ENCODE results near the gene RCBTB1. TPM values are rescaled to one million over a fixed set of nuclear protein-coding genes. Genes with fewer than 3 reads are reported as not detected.

RCBTB1 gene
- polyA plus RNA-seq, 1 of the 3 experiments (the other 2 are of a cell fraction) = 13.2 TPM

- ChIA-PET POLR2A (no interaction called here), CTCF (interaction anchor here (1.2 kb wide), 1 partner anchor 21 kb away, joined by 3 read pairs; no protein-coding TSS in a partner anchor)
- DNase-seq = no peak
- no peaks in the 10 kb centered on the region for H3K36me3 ChIP-seq (replicated peaks in 1 of 2; ENCODE audit: control insufficient read depth in 1 of 2, insufficient read depth in 2 of 2, low read length in 1 of 2)
- H3K9me3 ChIP-seq = no peaks in the 10 kb centered on the region
- no peak within 1 kb of the TSS for H3K4me3 ChIP-seq (ENCODE audit: low read depth in 2 of 2, low read length in 1 of 2)
- WGBS (ENCODE audit: low lambda C conversion rate) = 82% methylated on average over 12 of the region's 17 CpGs
- H3K27me3 ChIP-seq (ENCODE audit: insufficient read depth) = no peaks in the 10 kb centered on the region
- H3K9me2 ChIP-seq = no peaks in the 10 kb centered on the region
- TF ChIP-seq MXI1 (IDR thresholded peaks at IDR 0.05; ENCODE audit: low read depth, low read length) (no peak), USF1 (IDR thresholded peaks at IDR 0.05; ENCODE audit: borderline replicate concordance, low read depth) (no peak), SIN3A (IDR thresholded peaks at IDR 0.05; ENCODE audit: borderline replicate concordance, low read depth, low read length) (no peak), USF2 (IDR thresholded peaks at IDR 0.05; ENCODE audit: borderline replicate concordance, low read depth, low read length) (no peak)
- no peaks in the 10 kb centered on the region for H3F3A ChIP-seq (replicated peaks; ENCODE audit: insufficient read depth)
- H3K4me2 ChIP-seq = no peak within 1 kb of the TSS
- H3K4me1 ChIP-seq (ENCODE audit: control insufficient read depth in 1 of 2, insufficient read depth in 2 of 2, low read depth in 1 of 2, low read length in 1 of 2) = no peaks in the 10 kb centered on the region
- H3K79me2 ChIP-seq (ENCODE audit: insufficient read depth) = no peaks in the 10 kb centered on the region
- H3K9ac ChIP-seq = no peak within 1 kb of the TSS
- no peak within 1 kb of the TSS for H3K27ac ChIP-seq (ENCODE audit: low read depth in 2 of 2, low read length in 1 of 2)
- H2AFZ ChIP-seq (ENCODE audit: low read depth) = no peak within 1 kb of the TSS
- H4K20me1 ChIP-seq (ENCODE audit: insufficient read depth) = no peaks in the 10 kb centered on the region
Measured at GRCh38 chr13:49627831-49628652, 42.7 kb upstream of the RCBTB1 start, which contains the start of gene ARL11. TSS of gene ARL11 (plus strand) at chr13:49628507. CDS start at chr13:49630448, 1,941 bp downstream.

GRCh38 chr13:49625392-49626079 is 40.2 kb upstream of the RCBTB1 start:
- Histone ChIP-seq H3K9me2 (no peaks in the 10 kb centered on the region), H3K27ac (ENCODE audit: low read depth in 2 of 2, low read length in 1 of 2) (no peak overlapping the region), H3K4me1 (ENCODE audit: control insufficient read depth in 1 of 2, insufficient read depth in 2 of 2, low read depth in 1 of 2, low read length in 1 of 2) (no peaks in the 10 kb centered on the region), H3K9ac (no peak overlapping the region), H3K4me2 (no peak overlapping the region), H3F3A (replicated peaks; ENCODE audit: insufficient read depth) (no peaks in the 10 kb centered on the region), H3K36me3 (replicated peaks in 1 of 2; ENCODE audit: control insufficient read depth in 1 of 2, insufficient read depth in 2 of 2, low read length in 1 of 2) (no peaks in the 10 kb centered on the region), H3K79me2 (ENCODE audit: insufficient read depth) (no peaks in the 10 kb centered on the region), H3K4me3 (ENCODE audit: low read depth in 2 of 2, low read length in 1 of 2) (no peak overlapping the region), H2AFZ (ENCODE audit: low read depth) (no peak overlapping the region), H4K20me1 (ENCODE audit: insufficient read depth) (no peaks in the 10 kb centered on the region), H3K9me3 (no peaks in the 10 kb centered on the region), H3K27me3 (ENCODE audit: insufficient read depth) (no peaks in the 10 kb centered on the region)
- 79% methylated on average over 8 of the region's 12 CpGs for WGBS (ENCODE audit: low lambda C conversion rate)
- no peak for DNase-seq
- CTCF ChIA-PET = interaction anchor here (2.3 kb wide), 1 partner anchor 19 kb away, joined by 8 read pairs; no protein-coding TSS in a partner anchor
- TF ChIP-seq SIN3A (IDR thresholded peaks at IDR 0.05; ENCODE audit: borderline replicate concordance, low read depth, low read length) (no peak), RAD21 (IDR thresholded peaks at IDR 0.05; ENCODE audit: low read length) (no peak), ZBTB33 (IDR thresholded peaks at IDR 0.05; ENCODE audit: borderline replicate concordance, low read depth) (no peak), TEAD4 (IDR thresholded peaks at IDR 0.05; ENCODE audit: borderline replicate concordance, insufficient read depth) (no peak), IRF3 (IDR thresholded peaks at IDR 0.05; ENCODE audit: low read depth, low read length) (no peak), EZH2phosphoT487 (IDR thresholded peaks at IDR 0.05; ENCODE audit: borderline replicate concordance, low read depth) (no peak), USF1 (IDR thresholded peaks at IDR 0.05; ENCODE audit: borderline replicate concordance, low read depth) (no peak)
- POLR2A ChIA-PET = no interaction called here
